Adrenal gland (tissue), 12 donors: ENCODE data around the gene ADRA1B. TPM values are rescaled to one million over a fixed set of nuclear protein-coding genes. Genes with fewer than 3 reads are reported as not detected.

Experiments
- DNase-seq, 7 donors: peaks; one replicate each; pipeline ENCODE4 v3.0.0-alpha.2; 2019 to 2020
- H3K27ac ChIP-seq, 5 donors: fragments of 200-600 bp; sonication (generic) in 4 of 5; 1 replicate in 3 of 5; 2 replicates in 2 of 5; pipeline versions ENCODE4 v1.5.1 to v1.8.0; 2016 to 2020; ENCODE audit warnings: mild to moderate bottlenecking in 1 of 5
- H3K27me3 ChIP-seq: fragments of 200-600 bp; 2 replicates; pipeline ENCODE4 v1.8.0; 2021
- H3K36me3 ChIP-seq, 2 donors: fragments of 200-600 bp; replicated peaks in 1 of 2; 1 replicate in 1 of 2; 2 replicates in 1 of 2; pipeline versions ENCODE4 v1.5.1 to v1.8.0; 2018 to 2022
- H3K4me1 ChIP-seq, 2 donors: fragments of 200-600 bp; replicated peaks in 1 of 2; 1 replicate in 1 of 2; 2 replicates in 1 of 2; pipeline versions ENCODE4 v1.5.1 to v1.8.0; 2018 to 2021
- H3K4me3 ChIP-seq, 4 donors: fragments of 200-600 bp; sonication (generic) in 3 of 4; one replicate each; pipeline ENCODE4 v1.5.1; 2016 to 2018
- H3K9me3 ChIP-seq, 3 donors: fragments of 200-600 bp; sonication (generic) in 1 of 3; replicated peaks in 1 of 3; 1 replicate in 2 of 3; 2 replicates in 1 of 3; pipeline versions ENCODE4 v1.5.1 to v1.8.0; 2016 to 2021
- POLR2A ChIP-seq, 2 donors: fragments of 450-650 bp; IDR thresholded peaks; one replicate each; pipeline ENCODE4 v1.6.1; 2017; ENCODE audit warnings: antibody characterized with exemption in 2 of 2, mild to moderate bottlenecking in 2 of 2, moderate library complexity in 1 of 2
- WGBS, 4 donors: extraction: QIAGEN DNeasy Blood & Tissue Kit in 2 of 4; methylation state at CpG; one replicate each; pipeline versions ENCODE4 v1.1.5 to v1.1.7; 2013 to 2017; 5-methylcytosine and 5-hydroxymethylcytosine counted together
- intact Hi-C, 2 donors: fragments of 100-400 bp; cut with DNase I; formaldehyde crosslinking; loops; one replicate each; pipeline versions ENCODE4 v1.14.1 to v1.15.0; 2022 to 2023
- polyA plus RNA-seq, 3 donors: library from polyadenylated mRNA; stranded (reverse); fragments of 200-250 nt in 2 of 3; fragments of 350-450 nt in 1 of 3; fragmentation: Illumina TruSeq in 1 of 3; extraction: RNeasy Lipid Tissue Mini Kit (QIAGEN cat#74804) in 1 of 3; gene quantifications; one replicate each; pipeline ENCODE4 v1.2.3, GENCODE V29; 2013 to 2014
- total RNA-seq, 9 donors: library from RNA; depleted of rRNA in 4 of 9; stranded (reverse); fragments of >200 nt in 4 of 9; fragments of 120-200 nt in 1 of 9; fragmentation: NEBNext Ultra II Directional in 1 of 9; extraction: Animal tissue kit (Norgen Biotek cat#: 25700) in 1 of 9; gene quantifications; one replicate each; pipeline versions ENCODE4 v1.1.0 to v1.2.4, GENCODE V29; 2013 to 2023
- TF ChIP-seq, protein P1 (sequence below), 6 experiments: fragments of 450-650 bp in 4 of 6; fragments of 200-600 bp in 2 of 6; sonication (generic) in 1 of 6; IDR thresholded peaks; 1 replicate in 5 of 6; 2 replicates in 1 of 6; pipeline versions ENCODE4 v1.5.1 to v1.8.0; 2016 to 2021; ENCODE audit warnings: antibody characterized with exemption in 6 of 6, mild to moderate bottlenecking in 2 of 6, moderate library complexity in 1 of 6
- donor health status: healthy with polysubstance abuse.
- donor health status: Bipolar disorder and iron deficiency.
- donor health status: DM: yes; HTN: yes; CAD: no.
- donor health status: DM: no; HTN: no; CAD: no.
- donor health status: DM: no; HTN: no; CAD: no.
- donor health status: DM: yes; HTN: yes; CAD: no.

The ADRA1B gene
- total and polyA plus RNA-seq, 12 donors: 0.67 to 12.1 (median 4.2) TPM; not detected in 1

DNA sequence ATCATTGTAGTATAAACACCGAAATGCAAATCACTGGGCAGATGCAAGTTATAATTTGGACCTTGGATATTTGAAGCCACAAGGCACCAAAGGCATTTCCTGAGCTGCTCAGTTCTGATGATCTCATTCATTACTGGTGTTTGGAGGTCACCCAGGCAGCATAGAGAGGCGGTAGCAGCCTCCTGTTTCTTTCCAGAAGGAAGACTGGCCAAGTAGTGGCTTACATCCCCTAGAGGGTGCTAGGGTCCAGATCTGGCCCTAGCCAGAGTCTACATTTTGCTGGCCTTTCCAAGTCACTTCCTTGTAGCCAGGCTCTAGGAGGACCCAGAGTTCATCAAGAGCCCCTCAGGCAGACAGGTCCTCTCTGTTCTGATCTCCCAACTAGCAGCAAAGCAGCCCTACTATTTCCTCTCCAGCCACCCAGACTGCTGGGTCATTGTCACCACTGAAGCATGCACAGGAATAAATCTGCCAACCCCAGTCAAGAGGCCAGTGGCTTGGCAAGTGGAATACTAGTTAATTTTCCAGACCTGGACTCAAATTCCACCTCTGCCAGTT lies 59.3 kb downstream of the ADRA1B start:
- H3K27me3 ChIP-seq: peaks cover 30% of the 10 kb centered on the region
- intact Hi-C loops: no loop called here
- TF ChIP-seq POLR2A (IDR thresholded peaks at IDR 0.05): no peak
- TF ChIP-seq, protein P1, sequence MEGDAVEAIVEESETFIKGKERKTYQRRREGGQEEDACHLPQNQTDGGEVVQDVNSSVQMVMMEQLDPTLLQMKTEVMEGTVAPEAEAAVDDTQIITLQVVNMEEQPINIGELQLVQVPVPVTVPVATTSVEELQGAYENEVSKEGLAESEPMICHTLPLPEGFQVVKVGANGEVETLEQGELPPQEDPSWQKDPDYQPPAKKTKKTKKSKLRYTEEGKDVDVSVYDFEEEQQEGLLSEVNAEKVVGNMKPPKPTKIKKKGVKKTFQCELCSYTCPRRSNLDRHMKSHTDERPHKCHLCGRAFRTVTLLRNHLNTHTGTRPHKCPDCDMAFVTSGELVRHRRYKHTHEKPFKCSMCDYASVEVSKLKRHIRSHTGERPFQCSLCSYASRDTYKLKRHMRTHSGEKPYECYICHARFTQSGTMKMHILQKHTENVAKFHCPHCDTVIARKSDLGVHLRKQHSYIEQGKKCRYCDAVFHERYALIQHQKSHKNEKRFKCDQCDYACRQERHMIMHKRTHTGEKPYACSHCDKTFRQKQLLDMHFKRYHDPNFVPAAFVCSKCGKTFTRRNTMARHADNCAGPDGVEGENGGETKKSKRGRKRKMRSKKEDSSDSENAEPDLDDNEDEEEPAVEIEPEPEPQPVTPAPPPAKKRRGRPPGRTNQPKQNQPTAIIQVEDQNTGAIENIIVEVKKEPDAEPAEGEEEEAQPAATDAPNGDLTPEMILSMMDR (IDR thresholded peaks at IDR 0.05): peak in 1 of 6 experiments; percentile 22
- peak overlapping the region in 2 of 5 donors; percentile 30 to 65 for H3K27ac ChIP-seq
- no peak overlapping the region for H3K4me3 ChIP-seq
- WGBS, 4 donors: 25 to 43% (median 36%) methylated on average over 1 to 2 of the region's 2 CpGs
- peak in 6 of 7 donors; percentile 6 to 66 (median 60) for DNase-seq
- H3K4me1 ChIP-seq: peaks cover 0 to 4% of the 10 kb centered on the region in 2 donors
- no peaks in the 10 kb centered on the region for H3K36me3 ChIP-seq
- H3K9me3 ChIP-seq: no peaks in the 10 kb centered on the region

DNA sequence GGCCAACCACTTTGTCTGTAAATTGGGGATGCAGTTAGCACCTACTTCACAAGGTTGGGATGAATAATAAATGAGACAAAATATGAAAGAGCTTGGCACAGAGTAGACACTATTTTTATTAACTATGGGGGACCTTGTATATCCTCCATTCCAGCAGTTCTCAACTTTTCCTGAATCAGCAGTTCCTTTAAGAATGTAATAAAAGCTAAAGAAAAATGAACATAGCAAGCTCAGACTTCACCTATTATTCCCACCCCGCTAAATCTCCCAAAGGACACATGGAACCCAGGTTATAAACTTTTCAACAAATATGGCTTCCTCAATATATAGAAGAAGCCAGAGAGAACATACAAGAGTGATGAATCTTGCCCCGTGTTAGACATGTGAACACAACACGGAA lies 60.6 kb downstream of the ADRA1B start:
- no peaks in the 10 kb centered on the region for H3K36me3 ChIP-seq
- DNase-seq: no peak
- H3K4me1 ChIP-seq: peaks cover 0 to 4% of the 10 kb centered on the region in 2 donors
- intact Hi-C loops: no loop called here
- no peak overlapping the region for H3K4me3 ChIP-seq
- H3K27me3 ChIP-seq: peaks cover 16% of the 10 kb centered on the region
- no peak overlapping the region for H3K27ac ChIP-seq
- TF ChIP-seq, protein P1 (IDR thresholded peaks at IDR 0.05): no peak
- no peak for TF ChIP-seq POLR2A (IDR thresholded peaks at IDR 0.05)
- 88 to 99% (median 93%) methylated on average over 3 of the region's 3 CpGs for WGBS, 4 donors
- H3K9me3 ChIP-seq: no peaks in the 10 kb centered on the region

DNA sequence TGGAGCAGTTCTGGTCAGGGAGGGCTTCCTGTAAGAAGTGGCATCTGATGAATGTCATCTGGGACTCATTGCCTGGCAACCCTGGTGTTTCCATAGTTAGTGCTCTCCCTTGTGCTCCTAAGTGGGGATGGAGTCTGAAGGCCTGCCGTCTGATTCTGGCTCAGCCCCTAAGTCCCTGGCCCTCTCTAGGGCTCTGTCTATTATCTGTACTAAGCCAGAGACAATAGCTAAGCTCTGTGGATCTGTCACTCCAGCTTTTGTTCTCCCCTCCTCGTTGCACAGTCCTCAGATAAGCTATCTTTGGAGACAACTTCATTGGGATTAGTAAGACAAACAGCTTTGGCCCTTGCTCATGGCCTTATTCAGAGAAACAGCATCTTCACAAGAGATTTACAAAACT lies 62.1 kb downstream of the ADRA1B start:
- H3K36me3 ChIP-seq: no peaks in the 10 kb centered on the region
- no peak overlapping the region for H3K4me3 ChIP-seq
- no peak overlapping the region for H3K27ac ChIP-seq
- H3K4me1 ChIP-seq: peaks cover 0 to 4% of the 10 kb centered on the region in 2 donors
- 0 to 43% (median 30%) methylated on average over 1 to 2 of the region's 2 CpGs for WGBS, 4 donors
- H3K9me3 ChIP-seq: no peaks in the 10 kb centered on the region
- DNase-seq: no peak
- TF ChIP-seq, protein P1 (IDR thresholded peaks at IDR 0.05): no peak
- no peak for TF ChIP-seq POLR2A (IDR thresholded peaks at IDR 0.05)
- peaks cover 2% of the 10 kb centered on the region for H3K27me3 ChIP-seq
- intact Hi-C loops: no loop called here

DNA sequence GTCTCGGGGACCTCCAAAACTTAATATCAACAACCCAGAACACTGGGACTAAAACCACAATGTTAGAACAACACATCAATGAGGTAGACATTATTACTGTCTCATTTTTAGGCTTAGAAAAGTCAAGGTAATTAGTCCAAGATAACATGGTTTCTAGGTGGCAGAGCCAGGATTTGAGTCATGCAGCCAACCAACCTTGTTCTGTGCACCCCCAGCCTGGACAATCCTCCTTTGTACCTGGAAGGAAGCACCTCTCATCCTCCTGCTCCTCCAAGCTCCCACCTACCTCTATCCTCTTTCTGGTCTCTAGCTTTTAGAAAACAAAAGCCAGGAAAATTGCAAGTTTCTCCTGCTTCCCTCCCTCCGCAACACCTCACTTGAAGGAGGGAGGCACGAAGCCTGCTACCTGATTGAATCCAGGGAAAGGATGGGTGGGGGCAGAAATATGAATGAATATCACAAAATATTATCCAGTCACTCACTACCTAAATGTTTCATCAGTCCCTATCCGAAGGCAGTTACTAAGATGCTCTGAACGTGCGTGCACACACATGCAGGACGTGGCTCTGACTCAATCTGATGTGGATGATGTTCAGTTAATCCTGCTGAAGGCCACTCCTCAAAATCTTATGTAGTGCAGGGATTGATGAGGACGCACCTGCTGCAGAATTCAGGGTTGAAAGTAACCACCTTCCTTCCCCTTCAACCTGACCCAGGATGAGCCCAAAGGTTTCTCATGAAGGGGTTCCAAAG lies 66.3 kb downstream of the ADRA1B start:
- intact Hi-C loops: loop anchor here in 1 of 2 donors (10.0 kb wide), 1 partner anchor 468 kb away; no protein-coding TSS in a partner anchor
- Histone ChIP-seq H3K27me3 (peaks cover 10% of the 10 kb centered on the region), H3K36me3 (no peaks in the 10 kb centered on the region), H3K27ac (no peak overlapping the region), H3K4me1 (peaks cover 0 to 4% of the 10 kb centered on the region in 2 donors), H3K4me3 (no peak overlapping the region), H3K9me3 (no peaks in the 10 kb centered on the region)
- WGBS, 4 donors: 74 to 89% (median 81%) methylated on average over 8 of the region's 8 CpGs
- TF ChIP-seq POLR2A (IDR thresholded peaks at IDR 0.05): no peak
- TF ChIP-seq, protein P1 (IDR thresholded peaks at IDR 0.05): no peak
- DNase-seq: no peak
